Keratinocyte (primary cell): ENCODE measurements around the gene P2RY8.

Experiments
- CTCF ChIP-seq, 3 experiments: IDR thresholded peaks in 1 of 3; conservative IDR thresholded peaks in 1 of 3; optimal IDR thresholded peaks in 1 of 3; 2 replicates in 2 of 3; 3 replicates in 1 of 3; pipeline versions ENCODE3 to v1.5.1; 2011; ENCODE audit warnings: low read length in 3 of 3, mild to moderate bottlenecking in 3 of 3, moderate library complexity in 2 of 3, control low read depth in 1 of 3, inconsistent platforms in 1 of 3; ENCODE audit not compliant: insufficient read depth in 2 of 3; ENCODE audit errors: extremely low read depth in 1 of 3
- EZH2 ChIP-seq: IDR thresholded peaks from one replicate; pipeline ENCODE4 v1.6.1; 2012; ENCODE audit warnings: inconsistent platforms, mild to moderate bottlenecking, low read length, moderate library complexity

GRCh38 chrX:1485033-1485432, 52.0 kb downstream of the P2RY8 start:
- no peak for TF ChIP-seq CTCF (optimal IDR thresholded peaks at IDR 0.05 in 1 of 3, IDR thresholded peaks at IDR 0.05 in 1 of 3, conservative IDR thresholded peaks at IDR 0.05 in 1 of 3; ENCODE audit: extremely low read depth in 1 of 3, insufficient read depth in 2 of 3, low read length in 3 of 3)
- TF ChIP-seq EZH2, result no peak
